Mesothelial cell of epicardium (in vitro differentiated cells): ENCODE results near the gene SAMD9. TPM values are rescaled to one million over a fixed set of nuclear protein-coding genes. Genes with fewer than 3 reads are reported as not detected.

Source experiments
- DNase-seq, 2 experiments: peaks; one replicate each; pipeline ENCODE4 v3.0.0; 2021; ENCODE audit warnings: low spot score in 2 of 2; ENCODE audit not compliant: unreplicated experiment in 2 of 2
- H3K27ac Mint-ChIP-seq: 2 replicates; pipeline ENCODE4 v1.8.0; 2021; ENCODE audit warnings: mixed read lengths
- H3K27me3 Mint-ChIP-seq: 2 replicates; pipeline ENCODE4 v1.8.0; 2021; ENCODE audit warnings: low read depth, mixed read lengths
- H3K36me3 Mint-ChIP-seq: 2 replicates; pipeline ENCODE4 v1.8.0; 2021; ENCODE audit warnings: mixed read lengths
- H3K4me1 Mint-ChIP-seq: 2 replicates; pipeline ENCODE4 v1.8.0; 2021; ENCODE audit warnings: mixed read lengths
- H3K4me3 Mint-ChIP-seq: 2 replicates; pipeline ENCODE4 v1.8.0; 2021; ENCODE audit warnings: mild to moderate bottlenecking, moderate library complexity, mixed read lengths
- H3K9me3 Mint-ChIP-seq: 2 replicates; pipeline ENCODE4 v1.8.0; 2021; ENCODE audit warnings: mixed read lengths
- total RNA-seq: library from RNA; stranded (reverse); gene quantifications from 3 replicates; pipeline ENCODE4 v1.2.1, GENCODE V29; 2021
- TF ChIP-seq, protein P1 (sequence below): fragments of 200-600 bp; sonication (generic); IDR thresholded peaks from one replicate; pipeline ENCODE4 v1.5.0; 2021; ENCODE audit warnings: antibody characterized with exemption; ENCODE audit not compliant: unreplicated experiment

The SAMD9 gene
- total RNA-seq, 1 donor from 2014 or later: 4.5 TPM

DNA sequence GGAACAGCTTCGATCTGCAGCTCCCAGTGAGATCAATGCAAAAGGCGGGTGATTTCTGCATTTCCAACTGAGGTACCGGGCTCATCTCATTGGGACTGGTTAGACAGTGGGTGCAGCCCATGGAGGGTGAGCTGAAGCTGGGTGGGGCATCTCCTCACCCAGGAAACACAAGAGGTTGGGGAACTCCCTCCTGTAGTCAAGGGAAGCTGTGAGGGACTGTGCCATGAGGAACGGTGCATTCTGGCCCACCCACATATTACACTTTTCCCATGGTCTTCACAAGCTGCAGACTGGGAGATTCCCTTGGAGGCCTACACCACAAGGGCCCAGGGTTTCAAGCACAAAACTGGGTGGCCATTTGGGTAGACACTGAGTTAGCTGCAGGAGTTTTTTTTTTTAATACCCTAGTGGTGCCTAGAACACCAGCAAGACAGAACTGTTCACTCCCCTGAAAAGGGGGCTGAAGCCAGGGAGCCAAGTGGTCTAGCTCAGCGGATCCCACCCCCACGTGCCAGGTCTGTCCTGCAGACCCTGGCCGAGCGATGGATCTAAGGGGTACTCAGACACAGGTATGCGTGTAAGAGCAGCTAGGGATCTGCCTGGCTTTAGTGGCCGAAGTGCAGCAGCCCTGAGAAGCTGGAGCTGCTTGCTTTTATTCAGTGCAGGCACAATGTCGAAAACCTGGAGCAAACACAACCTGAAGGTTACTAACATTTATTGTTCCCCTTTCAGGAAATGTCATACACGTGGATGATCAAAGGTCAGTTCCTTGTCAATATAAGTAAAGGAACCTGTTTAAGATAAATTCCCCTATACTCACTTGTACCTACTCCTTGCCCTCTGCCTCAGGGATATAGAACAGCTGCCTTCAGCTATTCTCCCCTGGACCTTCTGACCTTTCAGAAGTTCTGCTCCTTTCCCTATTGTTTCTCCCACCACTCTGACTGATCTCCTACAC, 3.1 kb upstream of the SAMD9 start:
- H3K4me1 Mint-ChIP-seq: peaks cover 5% of the 10 kb centered on the region
- DNase-seq: no peak
- TF ChIP-seq, protein P1, sequence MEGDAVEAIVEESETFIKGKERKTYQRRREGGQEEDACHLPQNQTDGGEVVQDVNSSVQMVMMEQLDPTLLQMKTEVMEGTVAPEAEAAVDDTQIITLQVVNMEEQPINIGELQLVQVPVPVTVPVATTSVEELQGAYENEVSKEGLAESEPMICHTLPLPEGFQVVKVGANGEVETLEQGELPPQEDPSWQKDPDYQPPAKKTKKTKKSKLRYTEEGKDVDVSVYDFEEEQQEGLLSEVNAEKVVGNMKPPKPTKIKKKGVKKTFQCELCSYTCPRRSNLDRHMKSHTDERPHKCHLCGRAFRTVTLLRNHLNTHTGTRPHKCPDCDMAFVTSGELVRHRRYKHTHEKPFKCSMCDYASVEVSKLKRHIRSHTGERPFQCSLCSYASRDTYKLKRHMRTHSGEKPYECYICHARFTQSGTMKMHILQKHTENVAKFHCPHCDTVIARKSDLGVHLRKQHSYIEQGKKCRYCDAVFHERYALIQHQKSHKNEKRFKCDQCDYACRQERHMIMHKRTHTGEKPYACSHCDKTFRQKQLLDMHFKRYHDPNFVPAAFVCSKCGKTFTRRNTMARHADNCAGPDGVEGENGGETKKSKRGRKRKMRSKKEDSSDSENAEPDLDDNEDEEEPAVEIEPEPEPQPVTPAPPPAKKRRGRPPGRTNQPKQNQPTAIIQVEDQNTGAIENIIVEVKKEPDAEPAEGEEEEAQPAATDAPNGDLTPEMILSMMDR: no peak
- no peak overlapping the region for H3K4me3 Mint-ChIP-seq
- H3K36me3 Mint-ChIP-seq: no peaks in the 10 kb centered on the region
- H3K9me3 Mint-ChIP-seq: peaks cover 43% of the 10 kb centered on the region
- no peak overlapping the region for H3K27ac Mint-ChIP-seq
- peaks cover 4% of the 10 kb centered on the region for H3K27me3 Mint-ChIP-seq

DNA sequence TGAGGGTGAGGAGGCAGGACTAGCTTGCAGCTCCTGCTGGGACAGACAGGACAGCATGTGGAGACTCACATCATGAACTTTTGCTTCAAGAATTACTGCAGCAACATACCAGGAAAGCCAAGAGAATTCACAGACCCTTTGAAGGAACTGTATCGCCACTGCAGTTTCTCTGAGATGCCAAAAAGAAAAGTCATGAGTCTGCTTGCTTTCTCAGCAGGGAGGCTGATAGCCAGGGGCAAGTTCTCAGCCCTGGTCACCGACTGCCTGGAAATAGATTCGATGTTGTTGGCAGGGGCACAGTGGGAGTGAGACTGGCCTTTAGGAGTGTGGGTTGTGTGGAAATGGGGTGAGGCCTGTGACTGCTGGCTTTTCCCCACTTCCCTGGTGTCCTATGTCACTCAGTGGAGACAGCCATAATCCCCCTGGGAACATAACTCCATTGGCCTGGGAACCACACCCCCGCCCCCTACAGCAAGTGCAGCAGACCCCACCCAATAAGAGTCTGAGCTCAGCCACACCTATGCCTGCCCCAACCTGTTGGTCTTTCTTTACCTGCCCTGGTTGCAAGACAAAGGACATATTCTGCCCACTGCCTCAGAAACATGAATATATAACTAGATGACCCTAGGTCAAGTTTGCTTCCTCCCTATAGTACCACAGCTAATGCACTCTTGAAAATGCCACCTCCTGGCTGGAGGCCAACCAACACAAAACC, 1.6 kb upstream of the SAMD9 start:
- no peak overlapping the region for H3K4me3 Mint-ChIP-seq
- TF ChIP-seq, protein P1: no peak
- H3K9me3 Mint-ChIP-seq: peaks cover 43% of the 10 kb centered on the region
- peaks cover 5% of the 10 kb centered on the region for H3K4me1 Mint-ChIP-seq
- DNase-seq: no peak
- H3K27ac Mint-ChIP-seq: no peak overlapping the region
- peaks cover 7% of the 10 kb centered on the region for H3K36me3 Mint-ChIP-seq
- peaks cover 4% of the 10 kb centered on the region for H3K27me3 Mint-ChIP-seq

DNA sequence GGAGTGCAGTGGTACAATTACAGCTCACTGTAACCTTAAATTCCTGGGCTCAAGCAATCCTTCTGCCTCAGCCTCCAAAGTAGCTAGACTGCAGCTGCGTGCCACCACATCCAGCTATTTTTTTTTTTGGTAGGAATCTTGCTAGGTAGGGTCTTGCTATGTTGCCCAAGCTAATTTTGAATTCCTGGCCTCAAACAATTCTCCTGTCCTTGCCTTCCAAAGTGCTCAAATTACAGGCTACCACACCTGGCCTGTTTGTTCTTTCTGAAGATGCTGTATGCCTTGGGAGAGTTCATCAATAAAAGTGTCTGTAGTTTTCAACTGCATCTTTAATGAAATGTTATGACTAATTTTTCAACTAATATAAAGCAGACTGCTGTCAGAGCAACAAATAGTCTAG, 452 bp downstream of the SAMD9 start:
- H3K27ac Mint-ChIP-seq: no peak overlapping the region
- no peak for DNase-seq
- H3K36me3 Mint-ChIP-seq: peaks cover 9% of the 10 kb centered on the region
- H3K9me3 Mint-ChIP-seq: peaks cover 36% of the 10 kb centered on the region
- peak overlapping the region; percentile 53 for H3K4me3 Mint-ChIP-seq
- TF ChIP-seq, protein P1: no peak
- peaks cover 4% of the 10 kb centered on the region for H3K27me3 Mint-ChIP-seq
- H3K4me1 Mint-ChIP-seq: peaks cover 5% of the 10 kb centered on the region

DNA sequence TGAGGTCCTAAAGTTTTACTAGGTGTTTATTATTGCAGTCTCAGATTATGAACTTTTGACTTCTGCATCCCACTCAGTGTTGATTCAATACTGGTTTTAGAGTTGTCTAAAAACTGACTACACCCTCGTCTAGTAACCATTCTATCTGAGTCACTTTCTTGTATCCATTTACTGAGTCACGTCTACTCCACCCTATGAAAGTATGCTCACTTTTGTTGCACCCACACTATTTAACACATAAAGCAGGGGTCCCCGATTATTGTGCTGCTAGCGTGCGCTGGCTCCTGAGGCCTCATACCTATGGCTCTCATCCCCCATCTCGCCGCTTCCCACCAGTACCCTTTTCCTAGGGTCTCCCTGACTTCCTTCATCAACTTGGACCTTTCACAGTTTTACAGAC, 2.0 kb downstream of the SAMD9 start:
- Mint-ChIP-seq H3K36me3 (peaks cover 9% of the 10 kb centered on the region), H3K27me3 (peaks cover 1% of the 10 kb centered on the region), H3K4me1 (peaks cover 5% of the 10 kb centered on the region), H3K4me3 (no peak overlapping the region), H3K9me3 (peaks cover 41% of the 10 kb centered on the region), H3K27ac (no peak overlapping the region)
- DNase-seq: no peak
- TF ChIP-seq, protein P1: no peak

DNA sequence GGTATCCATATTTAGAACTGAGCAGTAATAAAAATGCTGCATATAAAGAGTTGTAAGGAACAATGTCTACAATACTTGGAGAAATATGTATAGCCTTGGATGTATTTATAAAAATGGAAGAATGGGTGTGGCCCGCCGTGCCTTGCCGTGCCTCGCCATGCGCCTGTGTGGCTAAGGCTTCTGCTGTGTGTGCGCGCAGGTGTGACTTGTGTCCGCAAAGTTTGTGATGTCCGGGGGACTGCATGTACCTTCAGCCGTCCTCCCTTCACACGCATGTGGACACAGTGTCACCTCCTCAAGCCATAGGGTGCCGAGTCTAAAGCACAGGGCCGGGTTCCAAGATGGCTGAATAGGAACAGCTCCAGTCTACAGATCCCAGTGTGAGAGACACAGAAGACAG, 9.8 kb downstream of the SAMD9 start:
- Mint-ChIP-seq H3K36me3 (peaks cover 13% of the 10 kb centered on the region), H3K27ac (no peak overlapping the region), H3K9me3 (peaks cover 47% of the 10 kb centered on the region), H3K27me3 (peaks cover 25% of the 10 kb centered on the region), H3K4me1 (no peaks in the 10 kb centered on the region), H3K4me3 (no peak overlapping the region)
- TF ChIP-seq, protein P1: no peak
- no peak for DNase-seq
